Stimulated activated CD4-positive, alpha-beta T cell treated with anti-CD3 and anti-CD28 coated beads, Interleukin-4, amount 100 ng/mL, for 24 hours (primary cell): ENCODE results near the gene CXCL1.

Experiments used
- DNase-seq: peaks from one replicate; pipeline ENCODE4 v3.0.0-alpha.2; 2020

CXCL1 gene

DNA sequence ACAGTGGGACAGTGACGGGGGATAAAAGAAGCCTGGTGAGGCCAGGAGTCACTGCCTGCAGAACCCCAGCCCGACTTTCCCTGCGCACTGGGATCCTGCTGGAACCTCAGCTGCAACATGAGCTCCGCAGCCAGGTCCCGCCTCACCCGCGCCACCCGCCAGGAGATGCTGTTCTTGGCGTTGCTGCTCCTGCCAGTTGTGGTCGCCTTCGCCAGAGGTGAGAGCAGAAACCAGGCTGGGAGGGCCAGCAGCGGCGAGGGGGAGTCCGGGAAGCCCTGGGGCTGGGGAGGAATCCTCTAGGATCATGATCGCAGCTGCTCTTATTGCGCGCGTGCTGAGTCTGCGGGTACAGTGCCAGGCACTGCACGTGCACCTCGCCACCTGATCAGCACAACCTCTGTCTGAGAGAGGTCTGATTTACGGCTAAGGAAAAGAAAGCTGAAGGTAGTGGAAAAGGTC is 15.9 kb upstream of the CXCL1 start, which contains the start of gene PF4V1:
Gene PF4V1, plus strand, starts transcription at position 51 of the 459 bp plus-strand sequence. Its CDS starts 67 bp downstream, at position 118.
- DNase-seq = no peak

- DNase-seq = no peak
These were observed 15.3 kb upstream of the CXCL1 start for GRCh38 chr4:73853718-73854473.

- DNase-seq = no peak
These were observed 13.8 kb upstream of the CXCL1 start for GRCh38 chr4:73855406-73855805.

GRCh38 chr4:73856518-73856917 is 12.7 kb upstream of the CXCL1 start:
- no peak for DNase-seq

- no peak for DNase-seq
These were observed 9.5 kb upstream of the CXCL1 start for GRCh38 chr4:73859614-73860088.

DNA sequence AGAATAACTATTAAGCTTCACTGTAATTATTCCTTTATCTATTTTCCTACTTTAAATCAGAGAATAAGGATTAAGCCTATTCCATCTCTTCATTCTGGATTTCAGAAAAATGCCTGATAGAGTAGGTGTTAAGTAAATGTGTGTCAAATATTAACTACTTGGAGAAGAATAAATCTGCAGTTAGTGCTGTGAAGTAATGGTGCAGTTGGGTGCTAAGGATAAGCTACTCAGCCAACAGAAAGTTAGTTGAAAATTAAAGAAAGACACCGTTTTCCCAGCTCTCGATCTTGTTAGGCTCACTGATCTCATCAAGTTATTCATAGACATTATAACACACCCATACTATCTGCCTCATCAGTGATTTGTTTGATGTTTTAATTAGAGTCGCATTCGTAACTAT is 9.0 kb upstream of the CXCL1 start:
- DNase-seq = no peak

GRCh38 chr4:73860917-73861316 is 8.3 kb upstream of the CXCL1 start:
- no peak for DNase-seq

DNA sequence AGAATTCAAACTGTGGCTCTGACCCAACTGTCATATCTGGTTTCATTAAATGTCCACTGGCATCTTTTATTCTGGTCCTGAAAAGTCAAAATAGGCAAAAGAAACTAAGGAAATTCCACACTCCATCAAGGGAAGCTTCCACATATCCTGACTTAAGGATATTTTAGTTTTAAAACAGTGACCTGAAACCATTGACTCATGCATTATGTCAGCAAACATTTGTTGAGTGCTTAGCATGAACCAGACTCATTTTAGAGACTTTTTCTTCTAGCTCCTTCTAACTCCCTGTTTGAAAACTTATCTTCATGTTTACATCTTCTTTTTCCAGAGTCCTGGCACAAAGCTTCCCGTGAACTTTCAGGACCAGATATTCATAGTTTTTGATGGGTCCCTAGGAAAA is 6.9 kb upstream of the CXCL1 start:
- no peak for DNase-seq

DNA sequence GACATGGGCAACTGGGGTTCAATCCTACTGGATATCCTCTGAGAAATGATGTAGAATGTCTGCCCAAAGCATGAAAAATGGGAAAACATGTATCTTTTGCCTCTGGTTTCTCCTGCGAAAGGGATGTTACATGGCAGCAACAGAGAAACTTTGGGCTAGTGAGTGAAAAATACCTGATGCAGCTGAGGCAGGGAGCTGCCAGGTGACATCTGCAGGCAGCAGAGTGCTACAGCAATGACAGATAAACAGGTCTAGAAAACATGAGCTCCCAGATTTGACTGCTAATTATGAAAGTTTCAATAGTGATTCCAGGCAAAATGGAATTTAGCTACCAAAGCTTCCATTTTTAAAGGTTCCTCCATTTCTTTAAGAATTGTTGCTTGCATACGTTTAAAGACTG is 4.8 kb upstream of the CXCL1 start:
- DNase-seq = no peak

DNA sequence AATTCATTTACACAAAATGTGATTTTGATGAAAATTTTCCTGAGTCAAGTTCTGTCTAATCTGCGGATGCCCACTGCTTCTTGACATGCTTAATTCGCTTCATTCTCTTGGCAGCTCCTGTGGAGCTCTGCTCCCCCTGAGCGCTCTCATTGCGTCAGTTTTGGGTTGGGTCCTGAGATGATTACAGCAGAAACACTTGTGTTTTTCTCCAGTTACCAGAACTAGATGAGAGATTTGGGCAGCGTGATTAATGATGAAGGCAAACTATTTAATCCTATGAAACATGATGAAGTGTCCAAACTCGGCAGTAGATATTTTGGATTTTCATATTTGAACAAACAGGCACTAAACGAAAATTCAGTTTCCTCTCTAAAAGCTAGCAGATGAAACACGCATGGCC is 4.2 kb upstream of the CXCL1 start:
- no peak for DNase-seq

- DNase-seq = no peak
These were observed 3.6 kb upstream of the CXCL1 start for GRCh38 chr4:73865431-73866096.

GRCh38 chr4:73866246-73866645 is 2.9 kb upstream of the CXCL1 start:
- no peak for DNase-seq

DNA sequence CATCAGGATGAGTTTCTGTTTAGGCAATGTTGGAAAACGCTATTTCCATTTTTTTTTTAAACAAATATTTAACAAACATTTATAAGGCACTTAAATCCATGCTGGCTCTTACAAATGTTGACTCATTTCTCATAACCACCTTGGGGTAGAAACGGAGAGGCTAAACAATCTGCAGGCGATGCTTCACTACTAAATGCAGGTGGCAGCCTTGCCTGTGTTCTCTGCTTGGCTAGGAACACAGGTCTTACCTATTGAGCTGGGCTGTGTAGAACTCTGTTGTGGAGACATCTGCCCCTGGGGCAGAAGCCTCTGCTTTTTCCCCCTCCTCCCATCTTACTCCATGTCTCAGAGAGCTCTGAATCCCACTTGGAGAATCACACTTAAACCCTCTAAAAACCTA is 1.4 kb upstream of the CXCL1 start:
- DNase-seq = no peak

- DNase-seq = no peak
These were observed 725 bp upstream of the CXCL1 start for GRCh38 chr4:73868206-73869129.

DNA sequence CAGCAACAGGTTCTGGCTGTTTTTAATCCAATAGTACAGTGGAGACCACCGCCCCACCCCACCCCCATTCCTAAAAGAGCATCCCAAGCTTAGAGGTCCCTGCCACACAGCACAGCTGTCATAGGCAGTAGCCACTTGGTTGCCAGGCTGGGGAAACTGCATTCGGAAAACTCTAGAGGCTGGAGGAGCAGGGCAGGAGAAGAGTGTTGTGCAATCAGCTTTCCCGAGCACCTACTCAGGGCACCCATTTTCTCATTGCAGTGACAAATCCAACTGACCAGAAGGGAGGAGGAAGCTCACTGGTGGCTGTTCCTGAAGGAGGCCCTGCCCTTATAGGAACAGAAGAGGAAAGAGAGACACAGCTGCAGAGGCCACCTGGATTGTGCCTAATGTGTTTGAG is 1.1 kb downstream of the CXCL1 start:
- no peak for DNase-seq

GRCh38 chr4:73870768-73871167 is 1.6 kb downstream of the CXCL1 start:
- DNase-seq = no peak

GRCh38 chr4:73871511-73872310 is 2.5 kb downstream of the CXCL1 start:
- no peak for DNase-seq

DNA sequence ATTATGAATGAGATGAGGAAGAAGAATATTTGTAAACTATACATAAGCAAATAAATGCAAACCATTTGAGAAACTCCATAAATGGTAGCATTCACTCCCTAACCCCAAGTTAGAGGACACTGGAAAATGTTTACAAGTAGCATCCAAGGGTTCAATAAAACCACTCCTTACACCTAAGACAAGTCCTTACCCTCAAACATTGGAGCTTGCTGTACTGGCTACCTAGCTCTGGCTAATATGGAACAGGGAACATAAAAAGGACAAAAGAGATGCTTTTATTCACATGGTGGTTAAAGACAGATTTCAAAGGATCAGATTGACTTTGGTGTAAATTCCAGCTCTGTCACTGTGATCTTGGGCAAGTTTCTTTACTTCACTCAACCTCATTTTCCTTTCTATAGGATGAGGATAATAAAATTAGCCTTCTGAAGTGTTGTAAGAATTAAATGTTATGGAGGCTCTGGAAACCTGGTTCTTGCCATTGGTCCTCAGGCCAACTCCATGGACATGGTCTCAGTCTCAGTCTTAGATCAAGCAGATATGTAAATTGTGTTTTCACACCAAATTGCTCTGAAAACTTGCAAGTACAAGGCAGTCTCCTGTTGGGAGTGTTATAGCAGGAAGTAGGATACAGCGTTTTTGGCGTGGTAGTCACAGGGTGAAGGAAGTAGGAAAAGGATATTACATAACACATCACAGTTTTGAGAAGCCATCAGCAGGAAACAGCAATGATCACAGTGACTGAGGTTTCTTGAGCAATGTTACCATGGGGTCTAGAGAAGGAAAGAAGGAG is 3.3 kb downstream of the CXCL1 start:
- no peak for DNase-seq

GRCh38 chr4:73874386-73874785 is 5.2 kb downstream of the CXCL1 start:
- no peak for DNase-seq

DNA sequence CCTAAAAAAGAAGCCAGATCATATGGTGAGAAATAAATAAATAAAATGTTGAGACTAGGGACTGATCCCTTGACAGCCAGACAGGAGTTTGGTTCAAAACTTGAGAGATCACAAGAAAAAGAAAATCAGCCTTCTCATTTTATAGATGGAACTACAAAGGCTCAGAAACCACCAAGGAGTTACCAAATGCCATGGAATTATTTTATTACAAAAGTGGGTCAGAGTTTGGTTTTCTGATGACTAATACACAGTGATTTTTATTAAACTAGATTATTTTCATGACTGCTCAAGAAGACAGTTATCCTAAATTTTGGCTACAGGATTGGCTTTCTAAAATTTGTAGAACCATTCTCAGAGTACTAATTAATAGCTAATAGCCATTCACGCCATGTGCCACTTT is 6.2 kb downstream of the CXCL1 start:
- no peak for DNase-seq

- DNase-seq = no peak
These were observed 14.1 kb downstream of the CXCL1 start for GRCh38 chr4:73883306-73883705.
